Liver (tissue), 9 donors: ENCODE measurements around the gene STAT2. TPM values are rescaled to one million over a fixed set of nuclear protein-coding genes. Genes with fewer than 3 reads are reported as not detected.

Experiments used
- DNase-seq: peaks from one replicate; pipeline ENCODE4 v3.0.0-alpha.2; 2017; ENCODE audit warnings: low spot score
- H3K27ac ChIP-seq, 2 donors: one replicate each; pipeline ENCODE4 v1.7.0; 2013; ENCODE audit warnings: inconsistent platforms in 2 of 2, low read length in 2 of 2, control low read depth in 1 of 2, low read depth in 1 of 2, mild to moderate bottlenecking in 1 of 2
- H3K27me3 ChIP-seq, 4 donors: one replicate each; pipeline versions ENCODE4 v1.6.1 to v1.7.0; 2013; ENCODE audit warnings: low read length in 3 of 4, inconsistent platforms in 1 of 4, mild to moderate bottlenecking in 1 of 4, moderate library complexity in 1 of 4; ENCODE audit not compliant: control insufficient read depth in 4 of 4, insufficient read depth in 4 of 4
- H3K36me3 ChIP-seq, 4 donors: one replicate each; pipeline versions ENCODE4 v1.6.1 to v1.7.0; 2013; ENCODE audit warnings: low read length in 3 of 4, mild to moderate bottlenecking in 3 of 4, low read depth in 1 of 4, moderate library complexity in 1 of 4; ENCODE audit not compliant: control insufficient read depth in 4 of 4, insufficient read depth in 3 of 4
- H3K4me1 ChIP-seq, 4 donors: one replicate each; pipeline versions ENCODE4 v1.6.1 to v1.7.0; 2013; ENCODE audit warnings: low read length in 3 of 4, mild to moderate bottlenecking in 3 of 4, moderate library complexity in 1 of 4; ENCODE audit not compliant: control insufficient read depth in 4 of 4, insufficient read depth in 4 of 4
- H3K4me3 ChIP-seq, 3 donors: one replicate each; pipeline versions ENCODE4 v1.6.1 to v1.7.0; 2013; ENCODE audit warnings: low read length in 3 of 3, control low read depth in 1 of 3, low read depth in 1 of 3, mild to moderate bottlenecking in 1 of 3
- H3K9ac ChIP-seq, 2 donors: one replicate each; pipeline ENCODE4 v1.7.0; 2013; ENCODE audit warnings: low read length in 2 of 2, mild to moderate bottlenecking in 2 of 2, moderate library complexity in 2 of 2, control low read depth in 1 of 2, low read depth in 1 of 2
- H3K9me3 ChIP-seq, 4 donors: one replicate each; pipeline versions ENCODE4 v1.6.1 to v1.7.0; 2013; ENCODE audit warnings: low read length in 3 of 4; ENCODE audit not compliant: control insufficient read depth in 4 of 4
- ATF3 ChIP-seq: IDR thresholded peaks from 2 replicates; pipeline ENCODE4 v1.6.1; 2016; ENCODE audit warnings: antibody characterized with exemption
- CTCF ChIP-seq: fragments of 150-350 bp; IDR thresholded peaks from 2 replicates; pipeline ENCODE4 v1.5.1; 2017; ENCODE audit warnings: improper control_type of control experiment, low read depth, low read length; ENCODE audit not compliant: missing input control
- EGR1 ChIP-seq, 2 donors: IDR thresholded peaks; 2 replicates each; pipeline ENCODE4 v1.6.1; 2016 to 2018; ENCODE audit warnings: antibody characterized with exemption in 2 of 2, low read depth in 2 of 2
- FOXA1 ChIP-seq: IDR thresholded peaks from 2 replicates; pipeline ENCODE4 v1.6.1; 2016; ENCODE audit warnings: antibody characterized with exemption
- FOXA2 ChIP-seq: IDR thresholded peaks from 2 replicates; pipeline ENCODE4 v1.6.1; 2016; ENCODE audit warnings: antibody characterized with exemption
- GABPA ChIP-seq, 2 donors: IDR thresholded peaks in 1 of 2; conservative IDR thresholded peaks in 1 of 2; 2 replicates each; pipeline ENCODE4 v1.6.1; 2016; ENCODE audit warnings: antibody characterized with exemption in 2 of 2, mild to moderate bottlenecking in 1 of 2, moderate library complexity in 1 of 2
- HNF4A ChIP-seq, 2 donors: conservative IDR thresholded peaks; 2 replicates each; pipeline ENCODE4 v1.6.1; 2016; ENCODE audit warnings: antibody characterized with exemption in 2 of 2, mild to moderate bottlenecking in 2 of 2
- HNF4G ChIP-seq: IDR thresholded peaks from 2 replicates; pipeline ENCODE4 v1.6.1; 2016; ENCODE audit warnings: antibody characterized with exemption
- JUND ChIP-seq, 2 donors: IDR thresholded peaks; 2 replicates each; pipeline ENCODE4 v1.6.1; 2016; ENCODE audit warnings: antibody characterized with exemption in 2 of 2
- MAX ChIP-seq: IDR thresholded peaks from 2 replicates; pipeline ENCODE4 v1.6.1; 2016; ENCODE audit warnings: antibody characterized with exemption
- NR2F2 ChIP-seq: IDR thresholded peaks from 2 replicates; pipeline ENCODE4 v1.6.1; 2016; ENCODE audit warnings: antibody characterized with exemption
- RAD21 ChIP-seq, 2 donors: IDR thresholded peaks; 2 replicates each; pipeline ENCODE4 v1.6.1; 2016; ENCODE audit warnings: antibody characterized with exemption in 2 of 2, mild to moderate bottlenecking in 2 of 2
- REST ChIP-seq: IDR thresholded peaks from 2 replicates; pipeline ENCODE4 v1.6.1; 2016; ENCODE audit warnings: antibody characterized with exemption, mild to moderate bottlenecking
- RXRA ChIP-seq, 2 donors: IDR thresholded peaks; 2 replicates each; pipeline ENCODE4 v1.6.1; 2017 to 2018; ENCODE audit warnings: antibody characterized with exemption in 2 of 2, mild to moderate bottlenecking in 1 of 2
- SP1 ChIP-seq: IDR thresholded peaks from 2 replicates; pipeline ENCODE4 v1.6.1; 2018; ENCODE audit warnings: antibody characterized with exemption, mild to moderate bottlenecking
- TAF1 ChIP-seq: conservative IDR thresholded peaks from 2 replicates; pipeline ENCODE4 v1.6.1; 2016; ENCODE audit warnings: antibody characterized with exemption, mild to moderate bottlenecking
- YY1 ChIP-seq: IDR thresholded peaks from 2 replicates; pipeline ENCODE4 v1.6.1; 2016; ENCODE audit warnings: antibody characterized with exemption, mild to moderate bottlenecking
- ZBTB33 ChIP-seq: IDR thresholded peaks from 2 replicates; pipeline ENCODE4 v1.6.1; 2016; ENCODE audit warnings: antibody characterized with exemption
- WGBS: extraction: QIAGEN DNeasy Blood & Tissue Kit; methylation state at CpG from one replicate; pipeline ENCODE4 v1.1.7; 2013; 5-methylcytosine and 5-hydroxymethylcytosine counted together
- polyA plus RNA-seq, 2 donors: library from polyadenylated mRNA; stranded (reverse) in 1 of 2; unstranded in 1 of 2; fragments of 200-250 nt in 1 of 2; fragments of >200 nt in 1 of 2; fragmentation: Nextera tagmentation in 1 of 2; extraction: Ambion mirVana in 1 of 2; gene quantifications; one replicate each; pipeline versions ENCODE4 v1.2.1 to v1.2.3, GENCODE V29; 2013 to 2015
- total RNA-seq, 2 donors: library from RNA; depleted of rRNA; stranded (reverse); fragments of >200 nt; gene quantifications; one replicate each; pipeline ENCODE4 v1.2.3, GENCODE V29; 2014
- donor health status: healthy.
- donor health status: healthy.
- donor health status: healthy.
- donor health status: healthy.
- donor health status: healthy.

Gene STAT2
- total and polyA plus RNA-seq, 4 donors, result 48.4 to 219 (median 66.6) TPM

GRCh38 chr12:56362130-56363059 is 2.5 kb upstream of the STAT2 start, which contains the start of gene APOF:
Gene APOF, minus strand, starts transcription at chr12:56362857. Its CDS starts 112 bp downstream, at chr12:56362745.
- Histone ChIP-seq H3K36me3 (no peaks in the 10 kb centered on the region), H3K27me3 (no peaks in the 10 kb centered on the region), H3K4me3 (peak within 1 kb of the TSS; percentile 45 to 93 (median 80)), H3K9me3 (no peaks in the 10 kb centered on the region), H3K9ac (peak within 1 kb of the TSS; percentile 84 to 85), H3K27ac (peak within 1 kb of the TSS; percentile 75 to 92), H3K4me1 (peaks cover 14 to 33% (median 24%) of the 10 kb centered on the region in 4 donors)
- WGBS, result 50% methylated on average over 10 of the region's 10 CpGs
- TF ChIP-seq GABPA (IDR thresholded peaks at IDR 0.05 in 1 of 2, conservative IDR thresholded peaks at IDR 0.05 in 1 of 2) (peak in 1 of 2 donors; percentile 74), SP1 (peak; percentile 79), ZBTB33 (peak; percentile 58), YY1 (peak; percentile 90), REST (peak; percentile 89), HNF4A (conservative IDR thresholded peaks at IDR 0.05) (peak; percentile 70 to 88), TAF1 (peak; percentile 96), FOXA1 (no peak), RAD21 (IDR thresholded peaks at IDR 0.05) (peak; percentile 40 to 53), RXRA (IDR thresholded peaks at IDR 0.05) (peak; percentile 71 to 89), ATF3 (peak; percentile 12), JUND (IDR thresholded peaks at IDR 0.05) (peak; percentile 59 to 70), MAX (peak; percentile 89), HNF4G (peak; percentile 20), NR2F2 (no peak), CTCF (no peak), EGR1 (IDR thresholded peaks at IDR 0.05; ENCODE audit: low read depth in 2 of 2) (peak in 1 of 2 donors; percentile 68), FOXA2 (peak; percentile 78)
- no peak for DNase-seq
